PFSK-1 (cell line): Measurements from ENCODE around the gene GEMIN7.

ENCODE experiments used
- FOXP2 ChIP-seq: optimal IDR thresholded peaks from 2 replicates; pipeline ENCODE3; 2011; ENCODE audit warnings: borderline replicate concordance, control low read depth, inconsistent platforms; ENCODE audit not compliant: insufficient read depth; ENCODE audit errors: extremely low read length, extremely low read depth
- POLR2AphosphoS5 ChIP-seq: IDR thresholded peaks from 2 replicates; pipeline ENCODE4 v1.6.1; 2012; ENCODE audit warnings: low read depth, mild to moderate bottlenecking, control low read depth, low read length, moderate library complexity
- SIN3A ChIP-seq: IDR thresholded peaks from 2 replicates; pipeline ENCODE4 v1.6.1; 2012; ENCODE audit warnings: mild to moderate bottlenecking, low read length, moderate library complexity, borderline replicate concordance; ENCODE audit not compliant: insufficient read depth
- TAF1 ChIP-seq: IDR thresholded peaks from 2 replicates; pipeline ENCODE4 v1.6.1; 2012; ENCODE audit warnings: low read length, control low read depth, borderline replicate concordance; ENCODE audit not compliant: insufficient read depth
- TF ChIP-seq, protein P1 (sequence below), 2 experiments: IDR thresholded peaks; 2 replicates each; pipeline versions ENCODE4 v1.6.1 to v1.8.0; 2011 to 2012; ENCODE audit warnings: low read depth in 2 of 2, low read length in 2 of 2, control low read depth in 1 of 2, inconsistent platforms in 1 of 2, mild to moderate bottlenecking in 1 of 2, moderate library complexity in 1 of 2; ENCODE audit not compliant: insufficient read depth in 1 of 2

DNA sequence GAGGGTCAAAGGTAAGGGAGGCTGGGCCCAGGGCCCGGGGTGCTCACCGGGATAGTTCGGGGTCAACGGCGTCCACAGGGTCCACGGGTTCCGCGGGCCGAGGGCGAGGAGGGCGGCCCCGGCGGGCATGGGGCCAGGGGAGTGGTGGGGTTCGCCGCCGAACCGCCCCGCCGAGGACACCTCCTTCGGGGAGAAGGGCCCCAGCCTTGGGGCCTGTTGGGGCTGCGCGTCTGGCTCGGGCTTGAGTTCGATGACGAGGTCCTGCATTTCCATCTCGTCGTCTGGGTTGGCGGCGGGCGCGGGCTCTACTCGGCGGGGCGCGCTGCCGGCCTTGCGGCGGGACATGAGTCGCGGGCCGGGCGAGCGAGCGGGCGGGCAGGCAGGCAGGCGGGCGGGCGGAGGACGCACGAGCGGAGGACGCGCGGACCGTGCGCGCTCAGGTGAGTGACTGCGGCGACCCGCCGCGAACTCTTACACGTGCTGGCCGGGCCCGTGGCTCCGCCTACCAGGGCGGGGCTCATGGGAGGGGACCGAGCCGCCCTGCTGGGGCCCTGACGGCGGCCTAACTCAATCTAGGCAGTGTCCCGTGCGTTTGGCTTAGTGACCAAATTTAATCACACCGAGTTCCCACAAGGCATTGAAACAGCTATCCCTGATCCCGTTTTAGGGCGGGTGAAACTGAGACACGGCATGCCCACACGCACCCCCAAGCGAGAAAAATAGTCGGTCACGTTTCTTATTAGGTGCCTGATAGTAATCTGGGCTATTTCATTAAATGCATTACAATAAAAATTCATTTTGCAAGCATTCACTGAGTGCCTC is 2.8 kb upstream of the GEMIN7 start, which contains the start of gene ZNF296:
- TF ChIP-seq SIN3A (no peak), TAF1 (no peak), POLR2AphosphoS5 (no peak), FOXP2 (no peak)
- TF ChIP-seq, protein P1, sequence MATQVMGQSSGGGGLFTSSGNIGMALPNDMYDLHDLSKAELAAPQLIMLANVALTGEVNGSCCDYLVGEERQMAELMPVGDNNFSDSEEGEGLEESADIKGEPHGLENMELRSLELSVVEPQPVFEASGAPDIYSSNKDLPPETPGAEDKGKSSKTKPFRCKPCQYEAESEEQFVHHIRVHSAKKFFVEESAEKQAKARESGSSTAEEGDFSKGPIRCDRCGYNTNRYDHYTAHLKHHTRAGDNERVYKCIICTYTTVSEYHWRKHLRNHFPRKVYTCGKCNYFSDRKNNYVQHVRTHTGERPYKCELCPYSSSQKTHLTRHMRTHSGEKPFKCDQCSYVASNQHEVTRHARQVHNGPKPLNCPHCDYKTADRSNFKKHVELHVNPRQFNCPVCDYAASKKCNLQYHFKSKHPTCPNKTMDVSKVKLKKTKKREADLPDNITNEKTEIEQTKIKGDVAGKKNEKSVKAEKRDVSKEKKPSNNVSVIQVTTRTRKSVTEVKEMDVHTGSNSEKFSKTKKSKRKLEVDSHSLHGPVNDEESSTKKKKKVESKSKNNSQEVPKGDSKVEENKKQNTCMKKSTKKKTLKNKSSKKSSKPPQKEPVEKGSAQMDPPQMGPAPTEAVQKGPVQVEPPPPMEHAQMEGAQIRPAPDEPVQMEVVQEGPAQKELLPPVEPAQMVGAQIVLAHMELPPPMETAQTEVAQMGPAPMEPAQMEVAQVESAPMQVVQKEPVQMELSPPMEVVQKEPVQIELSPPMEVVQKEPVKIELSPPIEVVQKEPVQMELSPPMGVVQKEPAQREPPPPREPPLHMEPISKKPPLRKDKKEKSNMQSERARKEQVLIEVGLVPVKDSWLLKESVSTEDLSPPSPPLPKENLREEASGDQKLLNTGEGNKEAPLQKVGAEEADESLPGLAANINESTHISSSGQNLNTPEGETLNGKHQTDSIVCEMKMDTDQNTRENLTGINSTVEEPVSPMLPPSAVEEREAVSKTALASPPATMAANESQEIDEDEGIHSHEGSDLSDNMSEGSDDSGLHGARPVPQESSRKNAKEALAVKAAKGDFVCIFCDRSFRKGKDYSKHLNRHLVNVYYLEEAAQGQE (IDR thresholded peaks at IDR 0.05; ENCODE audit: insufficient read depth in 1 of 2, low read depth in 2 of 2, low read length in 2 of 2), result no peak
